Pancreas (tissue), 10 donors: Measurements from ENCODE around the gene SPRING1. TPM values are rescaled to one million over a fixed set of nuclear protein-coding genes. Genes with fewer than 3 reads are reported as not detected.

Experiments used
- ATAC-seq, 4 donors: fragments of 200-7000 bp; cut with Tn5 transposase; one replicate each; pipeline versions ENCODE4 v1.8.0 to v1.9.1; 2020; ENCODE audit warnings: mild to moderate bottlenecking in 4 of 4, moderate library complexity in 4 of 4
- DNase-seq, 6 donors: peaks; one replicate each; pipeline ENCODE4 v3.0.0-alpha.2; 2020
- FAIRE-seq: peaks from 2 replicates; lab custom pipeline; 2012; peaks lifted over from hg19 to GRCh38; lab: Jason Lieb, UNC
- H3K27ac ChIP-seq, 4 donors: fragments of 200-600 bp; sonication (generic); 1 replicate in 3 of 4; 2 replicates in 1 of 4; pipeline versions ENCODE4 v1.5.0 to v1.8.0; 2020
- H3K27me3 ChIP-seq, 4 donors: fragments of 200-600 bp; one replicate each; pipeline ENCODE4 v1.8.0; 2021
- H3K36me3 ChIP-seq, 3 donors: fragments of 200-600 bp; sonication (generic) in 1 of 3; one replicate each; pipeline versions ENCODE4 v1.5.0 to v1.8.0; 2020 to 2021
- H3K4me1 ChIP-seq, 3 donors: fragments of 200-600 bp; one replicate each; pipeline ENCODE4 v1.8.0; 2021
- H3K4me3 ChIP-seq, 4 donors: fragments of 200-600 bp; sonication (generic) in 2 of 4; one replicate each; pipeline versions ENCODE4 v1.5.0 to v1.8.0; 2020 to 2021
- H3K9me3 ChIP-seq, 4 donors: fragments of 200-600 bp; one replicate each; pipeline ENCODE4 v1.8.0; 2021
- WGBS, 2 donors: extraction: QIAGEN DNeasy Blood & Tissue Kit; methylation state at CpG; one replicate each; pipeline ENCODE4 v1.1.7; 2013; 5-methylcytosine and 5-hydroxymethylcytosine counted together
- intact Hi-C, 3 donors: fragments of 100-400 bp; cut with DNase I; formaldehyde crosslinking; loops; one replicate each; pipeline versions ENCODE4 v1.11.1 to v1.14.2; 2022
- polyA plus RNA-seq, 2 donors: library from polyadenylated mRNA; stranded (reverse); fragments of 200-250 nt; gene quantifications; one replicate each; pipeline ENCODE4 v1.2.3, GENCODE V29; 2013
- total RNA-seq, 6 donors: library from RNA; stranded (reverse); fragmentation: NEBNext Ultra II Directional in 4 of 6; extraction: Animal tissue kit (Norgen Biotek cat#: 25700) in 4 of 6; gene quantifications; one replicate each; pipeline versions ENCODE4 v1.2.1 to v1.2.4, GENCODE V29; 2021 to 2023
- TF ChIP-seq, protein P1 (sequence below), 4 donors: fragments of 200-600 bp; sonication (generic) in 3 of 4; IDR thresholded peaks; one replicate each; pipeline versions ENCODE4 v1.5.0 to v1.8.0; 2021; ENCODE audit warnings: antibody characterized with exemption in 4 of 4
- donor health status: healthy with polysubstance abuse.
- donor health status: DM: no; HTN: no; CAD: no; lungs with moderate emphysema.
- donor health status: DM: no; HTN: no; CAD: no.
- donor health status: control.
- donor health status: control.
- donor health status: Bipolar disorder and iron deficiency.
- donor health status: DM: yes; HTN: yes; CAD: no.
- donor health status: DM: no; HTN: no; CAD: no.
- donor health status: DM: no; HTN: no; CAD: no.
- donor health status: DM: yes; HTN: yes; CAD: no.

SPRING1 gene
- total and polyA plus RNA-seq, 8 donors, result 7.5 to 21.9 (median 10.5) TPM

DNA sequence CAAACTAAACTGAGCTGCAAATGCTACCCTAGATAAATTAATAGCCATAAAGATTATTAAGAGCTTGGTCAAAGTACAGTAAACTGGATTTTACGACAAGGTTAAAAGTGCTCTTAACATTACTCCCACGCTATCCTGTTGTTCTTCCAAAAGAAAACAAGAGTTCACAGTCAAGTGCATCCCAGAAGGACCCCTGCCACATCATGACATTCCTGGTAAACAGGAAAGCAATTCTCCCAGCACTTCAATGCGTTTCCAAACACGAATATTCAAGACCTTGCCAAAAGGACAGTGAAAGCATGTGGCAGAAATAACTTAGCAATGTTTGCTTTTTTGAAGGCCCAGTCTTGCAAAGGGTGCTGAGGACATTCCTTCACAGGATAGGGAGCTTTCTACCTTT lies 11.2 kb downstream of the SPRING1 start:
- no peak for FAIRE-seq
- peaks cover 3 to 15% (median 12%) of the 10 kb centered on the region in 3 donors for H3K4me1 ChIP-seq
- peak in 1 of 4 donors; percentile 17 for ATAC-seq

GRCh38 chr12:116722245-116722644 lies 15.6 kb downstream of the SPRING1 start:
- FAIRE-seq (no peak), ATAC-seq (no peak), DNase-seq (no peak)
- Histone ChIP-seq H3K27me3 (no peaks in the 10 kb centered on the region), H3K4me1 (peaks cover 1 to 6% (median 6%) of the 10 kb centered on the region in 3 donors), H3K9me3 (no peaks in the 10 kb centered on the region), H3K27ac (no peak overlapping the region), H3K36me3 (peaks cover 0 to under 1% (median 0%) of the 10 kb centered on the region in 3 donors), H3K4me3 (no peak overlapping the region)
- intact Hi-C loops, result no loop called here
- TF ChIP-seq, protein P1, sequence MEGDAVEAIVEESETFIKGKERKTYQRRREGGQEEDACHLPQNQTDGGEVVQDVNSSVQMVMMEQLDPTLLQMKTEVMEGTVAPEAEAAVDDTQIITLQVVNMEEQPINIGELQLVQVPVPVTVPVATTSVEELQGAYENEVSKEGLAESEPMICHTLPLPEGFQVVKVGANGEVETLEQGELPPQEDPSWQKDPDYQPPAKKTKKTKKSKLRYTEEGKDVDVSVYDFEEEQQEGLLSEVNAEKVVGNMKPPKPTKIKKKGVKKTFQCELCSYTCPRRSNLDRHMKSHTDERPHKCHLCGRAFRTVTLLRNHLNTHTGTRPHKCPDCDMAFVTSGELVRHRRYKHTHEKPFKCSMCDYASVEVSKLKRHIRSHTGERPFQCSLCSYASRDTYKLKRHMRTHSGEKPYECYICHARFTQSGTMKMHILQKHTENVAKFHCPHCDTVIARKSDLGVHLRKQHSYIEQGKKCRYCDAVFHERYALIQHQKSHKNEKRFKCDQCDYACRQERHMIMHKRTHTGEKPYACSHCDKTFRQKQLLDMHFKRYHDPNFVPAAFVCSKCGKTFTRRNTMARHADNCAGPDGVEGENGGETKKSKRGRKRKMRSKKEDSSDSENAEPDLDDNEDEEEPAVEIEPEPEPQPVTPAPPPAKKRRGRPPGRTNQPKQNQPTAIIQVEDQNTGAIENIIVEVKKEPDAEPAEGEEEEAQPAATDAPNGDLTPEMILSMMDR (IDR thresholded peaks at IDR 0.05), result no peak

More for the DNA sequence above, 11.2 kb downstream of the SPRING1 start:
- intact Hi-C loops, result no loop called here
- TF ChIP-seq, protein P1 (IDR thresholded peaks at IDR 0.05), result no peak
- Histone ChIP-seq H3K27me3 (no peaks in the 10 kb centered on the region), H3K9me3 (no peaks in the 10 kb centered on the region), H3K36me3 (no peaks in the 10 kb centered on the region), H3K4me3 (no peak overlapping the region), H3K27ac (no peak overlapping the region)
- no peak for DNase-seq
- WGBS, 2 donors, result 24 to 29% methylated on average over 4 of the region's 4 CpGs

DNA sequence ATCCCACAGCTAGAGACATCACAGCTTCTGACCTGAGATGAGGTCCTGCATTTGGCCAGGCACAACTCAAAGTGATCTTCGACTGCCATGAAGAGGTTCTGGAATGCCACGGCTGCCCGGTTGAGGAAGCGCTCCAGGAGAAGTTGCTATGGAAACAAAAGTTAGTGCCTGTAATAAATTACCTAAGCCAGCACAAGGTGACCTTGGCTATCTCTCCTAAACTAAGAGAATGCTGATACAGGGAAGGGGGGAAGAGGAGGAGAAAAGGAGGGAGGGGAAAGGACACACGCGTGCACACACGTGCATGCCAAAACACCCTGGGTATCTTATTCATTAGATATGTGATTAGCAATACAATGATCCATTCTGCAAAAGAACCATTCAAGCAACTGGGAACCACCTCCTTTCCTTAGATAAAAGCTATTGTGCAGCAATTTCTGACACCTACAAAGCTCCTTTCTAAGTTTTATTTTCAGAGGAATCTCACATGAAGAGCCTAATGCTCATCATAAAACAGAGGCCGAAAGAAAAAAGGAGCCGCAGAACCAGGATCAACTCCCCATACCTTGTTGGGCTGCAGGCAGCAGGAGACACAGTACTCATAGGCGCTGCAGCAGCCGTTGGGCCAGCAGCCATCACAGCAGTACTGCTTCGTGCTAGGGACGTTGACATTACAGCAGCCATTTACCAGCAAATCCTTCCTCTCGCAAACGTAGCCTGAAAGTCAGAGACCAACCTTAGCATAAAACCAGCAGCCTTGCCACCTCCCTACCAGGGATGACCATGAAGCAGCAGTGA lies 17.9 kb downstream of the SPRING1 start:
- intact Hi-C loops, result loop anchor here in 1 of 3 donors (10.0 kb wide), 1 partner anchor 725 kb away; no protein-coding TSS in a partner anchor
- DNase-seq (no peak), FAIRE-seq (no peak), ATAC-seq (peak in 2 of 4 donors; percentile 59 to 69)
- Histone ChIP-seq H3K27ac (peak overlapping the region in 1 of 4 donors; percentile 2), H3K27me3 (no peaks in the 10 kb centered on the region), H3K4me1 (no peaks in the 10 kb centered on the region), H3K36me3 (peaks cover 0 to 14% (median 0%) of the 10 kb centered on the region in 3 donors), H3K9me3 (no peaks in the 10 kb centered on the region), H3K4me3 (no peak overlapping the region)
- TF ChIP-seq, protein P1 (IDR thresholded peaks at IDR 0.05), result no peak
- WGBS, 2 donors, result 63 to 68% methylated on average over 15 of the region's 15 CpGs

DNA sequence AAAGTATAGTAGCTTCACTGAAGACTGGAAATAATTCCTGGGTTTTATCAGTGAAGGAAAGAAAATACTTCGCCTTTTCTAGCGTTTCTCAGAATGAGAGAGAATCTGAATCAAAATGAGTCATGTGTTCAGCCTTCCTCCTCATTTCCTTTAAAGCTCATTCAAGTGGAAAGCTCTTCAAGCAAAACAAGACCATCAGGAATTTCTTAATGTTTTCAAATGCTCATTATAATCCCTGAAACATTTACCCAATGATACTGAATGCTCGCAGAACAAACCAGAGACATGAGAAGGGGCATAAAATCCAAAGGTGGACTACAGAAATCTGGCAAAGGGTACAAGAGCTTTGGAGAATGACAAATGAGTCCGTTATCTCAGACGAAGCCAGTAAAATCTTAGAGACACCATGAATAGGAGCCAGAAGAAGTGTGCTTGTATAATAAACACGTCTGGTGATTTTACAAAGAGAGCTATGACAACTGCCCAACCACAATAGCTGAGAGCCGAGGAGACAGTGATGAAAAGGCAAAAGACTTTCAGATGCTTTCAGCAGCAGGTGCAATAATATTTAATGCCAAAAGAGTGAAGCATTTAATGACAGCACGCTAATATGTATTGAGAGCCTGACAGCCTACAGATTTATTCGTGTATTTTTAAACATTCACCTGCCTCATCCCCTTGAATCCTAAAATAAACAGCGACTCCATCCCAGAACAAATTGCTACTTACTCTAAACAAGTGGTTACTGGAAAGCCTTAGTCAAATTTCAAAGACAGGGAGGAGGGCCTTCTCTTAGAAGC lies 19.0 kb downstream of the SPRING1 start:
- H3K36me3 ChIP-seq, result peaks cover 0 to 14% (median 0%) of the 10 kb centered on the region in 3 donors
- no peak for FAIRE-seq
- ATAC-seq, result no peak
- H3K27me3 ChIP-seq, result no peaks in the 10 kb centered on the region
- H3K9me3 ChIP-seq, result no peaks in the 10 kb centered on the region
- intact Hi-C loops, result loop anchor here in 1 of 3 donors (10.0 kb wide), 1 partner anchor 724 kb away; no protein-coding TSS in a partner anchor
- no peak for DNase-seq
- H3K4me3 ChIP-seq, result no peak overlapping the region
- no peak overlapping the region for H3K27ac ChIP-seq
- no peaks in the 10 kb centered on the region for H3K4me1 ChIP-seq
- WGBS, 2 donors, result 67 to 69% methylated on average over 10 of the region's 10 CpGs
- TF ChIP-seq, protein P1 (IDR thresholded peaks at IDR 0.05), result no peak
